D341Med (cell line): ENCODE results near the gene CIITA.
"Not testable (repeated sequence)": the region's sequence is repeated elsewhere in the genome, so short reads cannot be mapped to it uniquely, and the experiment has no call there.

ENCODE experiments used
- DNase-seq: peaks from one replicate; pipeline ENCODE4 v3.0.0; 2012; ENCODE audit warnings: low spot score

The CIITA gene

DNA sequence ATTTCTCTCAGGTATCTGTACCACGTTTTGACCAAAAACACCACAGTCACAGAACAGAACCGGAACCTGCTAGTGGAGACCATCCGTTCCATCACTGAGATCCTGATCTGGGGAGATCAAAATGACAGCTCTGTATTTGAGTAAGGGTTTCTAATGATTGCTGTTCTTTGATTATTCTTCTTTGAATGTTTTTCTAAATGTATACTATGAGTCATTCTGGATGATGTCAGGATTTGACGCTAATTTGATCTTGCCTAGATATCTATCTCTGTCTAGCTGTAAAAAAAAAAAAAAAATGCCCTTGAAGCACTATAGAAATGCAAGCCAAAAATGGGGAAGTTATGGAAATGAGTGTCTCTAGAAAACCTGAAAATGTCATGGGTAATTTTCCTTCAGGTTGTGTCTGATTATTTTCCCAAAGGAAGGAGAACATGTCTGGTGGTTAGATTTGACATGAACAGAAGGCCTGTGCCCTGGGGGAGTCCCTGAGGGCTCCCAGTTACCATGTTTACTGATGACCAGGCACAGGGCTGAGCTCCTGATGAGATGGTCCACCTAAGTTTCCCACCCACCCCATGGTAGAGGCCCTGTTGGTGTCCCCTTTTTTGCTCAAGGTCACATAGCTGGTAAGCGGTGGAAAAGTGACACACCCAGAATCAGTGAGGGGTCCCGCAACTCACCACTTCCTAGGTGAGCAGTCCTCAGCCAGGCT, 80.9 kb downstream of the CIITA start:
- no peak for DNase-seq

DNA sequence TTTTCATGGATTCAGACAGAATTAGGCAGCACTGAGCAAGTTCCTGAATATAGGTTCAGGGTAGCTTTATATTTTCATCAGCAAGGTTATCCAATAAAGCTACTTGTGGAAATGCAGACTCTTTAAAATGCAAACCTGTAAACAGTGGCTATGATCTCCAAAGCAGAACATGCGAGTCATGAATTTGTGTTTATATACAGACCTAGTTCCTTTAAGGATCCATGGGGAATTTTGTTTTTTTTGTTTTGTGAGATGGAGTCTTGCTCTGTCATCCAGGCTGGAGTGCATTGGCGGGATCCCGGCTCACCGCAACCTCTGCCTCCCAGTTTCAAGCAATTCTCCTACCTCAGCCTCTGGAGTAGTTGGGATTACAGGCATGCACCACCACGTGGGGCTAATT, 82.2 kb downstream of the CIITA start:
- DNase-seq, result no peak

DNA sequence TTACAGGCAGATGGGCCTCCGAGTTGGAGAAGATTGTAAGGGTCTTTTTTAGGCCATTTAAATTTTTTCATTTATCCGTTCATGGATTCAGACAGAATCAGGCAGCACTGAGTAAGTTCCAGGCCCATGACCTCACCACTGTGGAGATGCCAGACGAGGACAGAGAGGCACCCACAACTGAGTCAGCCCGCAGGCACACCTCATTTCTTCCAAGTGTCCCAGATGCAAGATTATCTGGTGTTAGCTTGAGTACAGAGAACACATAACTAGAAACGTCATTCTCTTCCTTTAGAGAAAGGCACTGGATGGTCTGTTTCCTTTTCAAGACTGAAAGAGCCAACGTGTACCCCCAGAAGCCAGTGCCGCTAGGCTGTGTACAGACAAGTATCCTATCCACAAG, 84.2 kb downstream of the CIITA start:
- no peak for DNase-seq

DNA sequence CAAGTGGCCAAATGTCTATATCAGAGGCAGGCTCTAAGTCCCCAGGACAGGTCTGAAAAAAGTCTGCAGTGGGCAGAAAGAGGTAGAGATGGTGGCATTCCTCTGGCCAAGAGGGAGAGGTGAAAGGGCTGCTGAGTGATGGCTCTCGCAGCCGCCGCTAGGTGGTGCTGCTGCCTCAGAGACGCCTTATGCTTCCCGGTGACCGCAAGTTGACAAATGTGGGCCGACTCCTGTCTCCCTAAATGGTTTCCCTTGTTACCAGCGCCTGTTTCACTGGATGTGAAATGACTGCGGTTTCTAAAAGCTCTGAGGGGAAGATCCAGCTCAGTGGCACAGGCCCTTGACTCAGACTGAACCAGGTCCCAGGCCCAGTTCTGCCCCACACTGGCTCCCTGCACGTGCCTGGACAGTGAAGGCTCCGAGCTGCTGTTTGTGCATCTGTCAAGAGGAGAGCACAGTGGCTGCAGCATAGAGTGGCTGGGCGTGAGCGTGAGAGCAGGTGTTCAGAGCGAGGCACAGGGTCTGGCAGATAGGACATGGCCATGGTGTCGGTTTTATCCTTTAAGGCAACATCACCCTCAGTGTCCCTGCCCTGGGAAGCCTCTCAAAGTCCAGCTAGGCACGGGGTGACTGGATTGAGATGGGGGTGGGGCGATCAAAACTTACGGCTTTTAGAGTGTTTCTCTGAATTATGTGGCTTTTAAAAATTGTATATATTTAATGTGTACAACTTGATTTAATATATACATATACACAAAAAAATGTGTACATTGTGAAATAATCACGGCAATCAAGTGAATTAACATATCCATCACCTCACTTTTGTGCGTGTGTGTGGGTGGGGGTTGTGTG, 87.3 kb downstream of the CIITA start:
- peak; percentile 87 for DNase-seq

DNA sequence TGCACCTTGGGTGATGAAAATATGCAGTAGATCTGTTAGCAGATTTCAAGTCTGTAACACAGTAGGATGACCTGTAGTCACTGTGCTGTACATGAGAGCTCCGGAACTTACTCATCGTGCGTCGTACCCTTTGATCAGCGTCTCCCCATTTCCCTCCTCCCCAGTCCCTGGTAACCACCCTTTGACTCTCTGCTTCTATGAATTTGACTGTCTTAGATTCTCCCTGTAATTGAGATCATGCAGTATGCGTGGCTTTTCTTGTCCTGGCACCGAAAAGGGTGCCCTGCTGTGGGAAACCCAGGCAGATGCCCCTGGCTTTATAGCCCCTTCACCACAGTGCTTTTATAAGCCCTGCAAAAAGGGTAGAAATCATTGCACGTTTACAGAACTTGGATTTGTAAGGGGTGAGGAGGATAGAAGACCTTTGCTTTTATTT, 87.9 kb downstream of the CIITA start:
- no peak for DNase-seq

DNA sequence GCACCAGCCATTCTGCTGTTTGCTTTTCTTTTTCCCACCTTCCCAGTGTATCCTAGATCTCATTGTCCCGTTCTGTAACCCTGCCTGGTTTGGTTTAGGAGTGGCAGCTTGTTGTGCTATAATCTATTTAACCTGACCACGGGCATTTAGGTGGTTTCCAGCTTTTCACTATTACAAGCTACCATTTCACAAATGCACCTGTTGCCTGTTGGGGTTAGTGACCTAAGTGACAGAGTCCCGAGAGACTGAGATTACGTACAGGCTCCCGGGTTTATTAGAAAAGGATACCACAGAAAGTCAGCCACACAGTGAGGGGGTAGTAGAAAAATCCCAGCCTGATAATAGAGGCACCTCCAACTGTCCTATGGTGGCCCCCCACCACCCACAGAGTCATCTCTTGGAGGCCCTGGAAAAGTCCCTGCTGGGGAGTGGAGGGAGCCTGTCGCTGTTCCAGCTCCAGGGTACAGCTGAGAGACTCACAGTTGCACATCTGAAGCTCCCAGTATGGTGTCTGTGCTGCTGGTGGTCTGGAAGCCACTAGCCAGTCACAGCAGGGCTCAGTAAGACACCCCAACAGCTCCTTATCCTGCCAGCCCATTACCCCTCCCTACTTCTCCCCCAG, 88.5 kb downstream of the CIITA start:
- DNase-seq, result no peak

DNA sequence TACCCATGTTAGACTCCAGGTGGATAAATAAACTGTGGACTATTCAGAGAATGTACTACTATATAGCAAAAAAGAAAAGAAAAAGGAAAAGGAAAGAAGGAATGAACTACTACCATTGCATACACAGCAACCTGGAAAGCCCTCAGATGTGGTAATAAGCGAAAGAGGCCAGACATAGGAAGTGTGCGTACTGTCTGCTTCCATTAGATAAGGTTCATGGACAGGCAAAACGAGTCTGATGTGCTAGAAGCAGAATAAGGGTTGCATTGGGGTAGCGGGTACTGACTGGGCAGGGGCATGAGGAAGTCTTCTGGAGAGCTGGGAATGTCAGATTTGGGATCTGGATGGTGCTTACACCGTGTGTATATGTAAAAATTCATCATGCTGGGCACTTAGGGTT, 89.1 kb downstream of the CIITA start:
- DNase-seq, result no peak

DNA sequence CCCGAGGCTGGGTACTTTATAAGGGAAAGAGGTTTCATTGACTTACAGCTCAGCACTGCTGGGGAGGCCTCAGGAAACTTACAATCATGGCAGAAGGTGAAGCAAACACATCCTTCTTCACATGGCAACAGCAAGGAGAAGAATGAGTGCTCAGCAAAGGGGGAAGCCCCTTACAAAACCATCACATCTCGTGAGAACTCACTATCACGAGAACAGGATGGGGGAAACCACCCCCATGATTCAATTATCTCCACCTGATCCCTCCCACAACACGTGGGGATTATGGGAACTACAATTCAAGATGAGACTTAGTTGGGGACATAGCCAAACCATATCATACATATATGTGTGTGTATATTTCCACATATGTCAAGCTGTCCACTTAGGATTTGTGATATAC, 89.6 kb downstream of the CIITA start:
- not testable (repeated sequence) for DNase-seq

DNA sequence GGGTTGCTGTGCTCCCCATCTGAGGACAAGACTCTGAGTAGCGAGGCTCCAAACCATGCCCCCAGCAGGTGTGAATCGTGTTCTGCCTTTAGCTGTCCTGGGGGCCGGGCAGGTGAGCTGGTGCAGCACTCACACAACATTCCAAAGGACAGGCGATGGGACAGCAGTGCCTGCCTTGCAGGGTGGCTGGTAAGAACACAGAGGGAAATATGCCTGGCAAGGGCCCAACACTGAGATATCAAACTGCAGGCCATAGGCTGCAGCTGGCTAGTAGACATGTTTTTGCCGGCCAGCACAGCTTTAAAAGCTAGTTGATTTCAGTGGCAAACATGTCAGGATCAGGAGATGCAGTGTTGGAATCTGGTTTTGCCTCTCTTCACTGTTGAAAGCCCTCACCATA, 91.0 kb downstream of the CIITA start:
- no peak for DNase-seq

DNA sequence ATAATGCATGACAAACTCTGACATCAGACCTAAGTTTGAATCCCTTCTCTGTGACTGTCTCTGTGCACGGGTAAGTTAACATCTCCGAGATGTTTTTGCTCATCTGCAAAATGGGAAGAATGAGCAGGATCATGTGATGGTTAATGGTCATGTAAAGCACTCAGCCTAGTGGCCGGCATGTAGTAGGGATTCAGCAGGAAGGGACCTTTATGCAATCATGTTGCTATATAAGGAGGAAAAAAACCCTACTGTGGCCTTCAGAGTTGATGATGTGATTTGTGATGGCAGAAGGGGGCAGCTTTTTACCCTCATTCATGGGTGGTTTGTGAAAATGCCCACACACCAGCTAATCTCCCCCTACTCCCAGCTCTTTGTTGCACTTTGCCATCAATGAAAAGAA, 91.5 kb downstream of the CIITA start:
- no peak for DNase-seq

DNA sequence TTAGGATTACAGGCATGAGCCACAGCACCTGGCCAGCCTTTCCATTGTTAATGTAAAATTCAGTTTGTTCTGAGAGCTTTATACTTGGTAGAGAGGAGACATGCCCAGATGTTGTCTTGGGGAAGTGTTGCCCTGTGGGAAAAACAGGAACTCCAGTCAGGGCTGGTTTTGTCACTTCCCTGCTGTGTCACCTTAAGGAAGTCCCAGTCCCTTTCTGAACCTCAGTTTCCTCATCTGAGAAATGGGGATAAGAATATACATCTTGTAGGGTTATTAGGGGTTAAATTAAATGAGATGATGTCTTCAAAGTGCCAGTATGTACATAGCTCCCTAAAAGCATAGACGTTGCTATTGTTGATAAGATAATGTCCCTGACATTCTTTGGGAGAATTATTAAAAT, 92.6 kb downstream of the CIITA start:
- no peak for DNase-seq

DNA sequence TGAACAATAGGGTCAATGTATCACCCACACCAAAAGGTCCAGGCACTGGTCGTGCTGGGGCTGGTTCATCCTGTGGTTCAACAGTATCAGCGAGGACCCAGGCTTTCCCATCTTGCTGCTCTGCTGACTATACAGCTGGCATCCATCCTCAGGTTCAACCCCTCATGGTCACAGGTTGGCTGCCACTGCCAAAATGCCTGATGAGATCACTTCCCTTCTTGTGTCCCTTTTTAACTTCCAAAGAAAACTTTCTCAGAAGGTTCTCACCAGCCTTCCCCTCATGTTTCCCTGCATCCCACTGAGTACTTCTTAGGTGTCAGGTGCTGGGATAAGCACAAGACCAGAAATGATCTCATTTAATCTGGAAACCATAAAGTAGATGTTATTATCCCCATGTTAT, 93.1 kb downstream of the CIITA start:
- DNase-seq, result no peak

DNA sequence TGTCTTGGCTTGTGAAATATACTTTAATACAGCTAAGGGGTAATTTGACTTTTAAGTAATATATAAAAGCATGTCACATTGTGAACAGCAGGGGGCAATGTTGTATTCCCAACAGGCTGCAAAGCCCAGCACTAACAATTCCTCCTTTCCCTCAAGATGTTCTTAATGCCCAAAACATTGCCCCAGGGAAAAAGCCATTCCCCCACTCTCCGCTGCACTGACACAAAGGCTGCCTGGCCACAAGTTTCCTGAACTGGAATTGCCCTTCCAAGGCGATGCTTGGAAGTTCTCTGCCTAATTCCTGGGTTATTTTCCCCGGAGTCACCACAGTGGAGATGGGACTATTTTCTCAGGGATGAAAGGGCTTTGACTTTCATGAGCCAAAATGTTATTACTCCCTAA, 94.6 kb downstream of the CIITA start:
- DNase-seq, result peak; percentile 71

DNA sequence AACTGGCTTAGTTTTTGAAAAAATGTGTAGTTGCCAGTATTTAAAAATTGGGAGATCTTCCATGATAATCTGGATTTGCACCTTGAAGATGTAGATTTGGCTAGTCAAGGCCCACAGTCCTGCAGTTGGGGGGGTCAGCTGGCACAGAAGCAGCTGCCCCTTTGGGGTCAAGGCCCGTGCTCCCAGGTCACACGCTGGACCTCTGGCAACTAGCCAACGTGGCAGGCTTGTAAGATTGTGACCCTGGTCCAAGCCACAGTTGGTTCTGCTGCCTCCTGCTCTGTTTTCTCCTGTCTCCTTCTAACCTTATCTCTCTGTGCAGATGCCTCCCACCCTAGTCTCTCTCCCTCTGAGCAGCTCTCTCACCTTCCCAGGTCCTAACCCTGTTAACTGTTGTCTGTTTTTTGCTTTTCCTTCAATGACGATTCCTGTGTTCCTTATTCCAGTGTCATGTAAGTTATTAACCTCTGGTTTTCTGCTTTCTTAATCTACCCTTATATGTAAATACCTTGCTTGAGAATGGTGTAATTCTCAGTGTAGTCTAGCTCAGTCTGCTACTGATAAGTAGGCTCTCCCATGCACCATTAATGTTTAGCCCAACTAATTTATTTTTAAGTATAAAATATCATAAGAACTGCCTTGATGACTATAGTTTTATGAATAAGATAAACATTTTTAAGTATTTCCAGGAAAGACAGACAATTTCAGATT, 95.3 kb downstream of the CIITA start:
- DNase-seq, result no peak

DNA sequence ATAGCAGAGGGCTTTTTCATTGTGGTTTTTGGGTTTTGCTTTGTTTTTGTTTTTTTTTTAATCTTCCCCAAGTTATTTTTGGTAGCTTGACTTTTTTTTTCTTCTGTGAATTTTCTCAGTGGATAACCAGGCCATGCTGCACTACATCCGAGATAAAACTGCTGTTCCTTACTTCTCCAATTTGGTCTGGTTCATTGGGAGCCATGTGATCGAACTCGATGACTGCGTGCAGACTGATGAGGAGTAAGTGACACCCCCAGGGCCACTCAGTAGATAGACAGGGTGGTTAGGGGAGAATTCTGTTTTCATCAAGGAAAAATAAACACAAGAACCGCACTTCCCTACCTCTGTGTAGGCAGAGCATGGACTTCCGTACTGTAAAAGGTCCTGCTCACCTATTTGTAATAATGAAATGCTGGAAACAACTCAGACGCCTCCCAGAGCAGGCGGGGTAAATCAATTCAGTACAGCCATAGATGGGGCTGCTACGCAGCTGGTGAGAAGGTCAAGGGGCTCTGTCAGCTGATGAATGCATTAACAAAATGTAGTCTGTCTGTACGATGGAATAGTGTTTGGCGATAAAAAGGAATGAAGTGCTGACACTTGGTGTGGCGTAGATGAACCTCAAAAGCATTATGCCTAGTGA, 95.9 kb downstream of the CIITA start:
- DNase-seq, result no peak

DNA sequence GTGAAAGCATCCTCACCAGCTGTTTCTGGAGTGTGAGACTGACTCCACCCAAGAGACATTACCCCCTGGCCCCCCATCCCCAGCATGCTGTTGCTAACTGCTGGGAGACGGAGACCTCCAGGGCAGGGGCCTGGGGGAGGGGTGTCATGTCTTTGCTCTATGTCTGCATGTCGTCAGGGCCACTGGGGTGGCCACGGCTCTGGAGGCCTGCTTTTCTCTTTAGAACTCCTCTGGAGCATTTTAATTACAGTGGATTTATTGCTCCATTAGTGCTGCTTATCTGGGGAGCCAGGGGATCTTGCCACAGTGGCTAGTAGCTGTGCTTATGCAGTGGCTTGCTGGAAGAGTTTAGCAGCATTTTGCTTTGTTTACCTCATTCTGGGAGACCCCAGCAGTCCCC, 99.6 kb downstream of the CIITA start:
- no peak for DNase-seq

DNA sequence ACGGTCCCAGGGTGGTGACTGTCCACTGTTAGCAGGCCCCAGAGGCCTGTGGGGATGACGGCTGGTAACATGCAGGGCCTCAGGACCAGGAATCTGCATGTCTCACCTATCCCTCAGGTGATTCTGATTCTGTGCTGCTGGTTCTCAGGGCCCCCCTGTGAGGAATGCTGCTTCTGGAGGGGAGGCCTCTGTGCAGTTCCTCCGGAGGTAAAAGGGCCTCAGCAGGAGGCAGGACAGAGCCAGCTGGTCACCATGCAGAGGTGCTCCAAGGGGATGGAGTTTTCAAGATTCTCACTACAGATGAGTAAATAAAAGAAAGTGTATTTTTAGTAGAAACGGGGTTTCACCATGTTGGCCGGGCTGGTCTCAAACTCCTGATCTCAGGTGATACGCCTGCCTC, 101.1 kb downstream of the CIITA start:
- no peak for DNase-seq

DNA sequence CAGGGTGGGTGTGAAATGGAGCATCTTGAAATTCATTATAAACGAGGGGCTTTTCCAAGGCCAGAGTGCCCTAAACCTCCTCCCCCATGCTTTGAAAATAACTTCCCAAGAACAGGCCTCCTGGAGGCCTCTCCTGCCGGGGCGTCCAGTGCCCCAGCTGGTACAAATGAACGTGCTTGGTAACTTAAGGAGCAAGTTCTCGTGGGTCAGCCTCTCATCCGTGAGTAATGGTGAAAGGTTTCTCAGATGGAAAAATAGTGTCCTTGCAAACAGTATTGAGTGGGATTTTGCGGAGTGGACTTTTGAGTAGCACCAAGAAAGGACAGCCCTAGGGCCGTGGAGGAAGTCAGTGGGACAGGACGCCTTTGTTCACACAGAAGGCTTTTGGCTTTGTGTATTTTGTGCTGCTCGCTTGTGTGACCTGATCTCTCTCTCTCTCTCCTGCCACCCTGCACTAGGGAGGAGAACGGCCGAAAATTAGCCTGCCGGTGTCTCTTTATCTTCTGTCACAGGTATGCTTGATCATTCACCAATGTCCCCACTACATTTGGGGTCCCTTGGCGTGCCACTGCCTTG, 102.0 kb downstream of the CIITA start:
- no peak for DNase-seq

DNA sequence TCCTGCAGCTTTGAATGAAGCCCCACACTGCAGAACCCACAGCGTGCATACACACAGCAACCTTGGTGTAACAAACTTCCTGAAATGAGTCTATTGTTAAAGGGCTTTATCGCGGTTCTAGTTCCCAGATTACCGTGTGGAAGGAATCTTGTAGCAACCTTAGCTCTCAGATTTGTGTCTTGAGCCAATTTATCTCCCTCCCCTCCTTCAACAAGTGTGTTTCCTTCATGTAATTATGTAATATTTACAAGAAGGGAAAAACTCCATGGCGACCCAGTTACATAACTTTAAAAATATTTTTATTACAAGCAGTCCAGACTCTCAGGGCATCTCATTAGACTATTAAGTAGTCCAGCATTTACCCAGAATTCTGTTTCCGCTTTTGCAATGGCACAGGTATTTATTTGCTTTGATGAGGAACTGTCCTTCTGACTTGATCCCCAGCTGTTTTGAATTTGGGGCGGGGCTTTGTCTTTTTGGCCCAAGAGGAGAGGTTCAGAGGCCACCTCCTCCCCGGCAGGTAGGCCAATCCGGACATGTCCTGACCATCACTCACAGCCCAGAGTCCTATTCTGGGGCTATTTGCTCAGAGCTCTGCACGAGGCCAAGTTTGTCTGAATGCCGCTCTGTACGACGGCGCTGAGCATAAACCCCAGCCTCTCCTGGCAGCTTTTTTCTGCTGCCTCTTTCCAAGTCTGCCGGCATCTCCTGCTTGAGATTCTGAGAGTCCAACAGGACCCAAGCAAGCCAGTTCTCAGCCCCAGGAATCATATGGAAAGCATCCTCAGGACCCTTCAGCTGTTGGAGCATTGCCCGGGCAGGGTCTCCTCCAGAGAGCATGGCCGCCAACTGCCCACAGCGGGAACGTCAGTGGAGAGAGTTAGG, 103.0 kb downstream of the CIITA start:
- DNase-seq, result no peak

DNA sequence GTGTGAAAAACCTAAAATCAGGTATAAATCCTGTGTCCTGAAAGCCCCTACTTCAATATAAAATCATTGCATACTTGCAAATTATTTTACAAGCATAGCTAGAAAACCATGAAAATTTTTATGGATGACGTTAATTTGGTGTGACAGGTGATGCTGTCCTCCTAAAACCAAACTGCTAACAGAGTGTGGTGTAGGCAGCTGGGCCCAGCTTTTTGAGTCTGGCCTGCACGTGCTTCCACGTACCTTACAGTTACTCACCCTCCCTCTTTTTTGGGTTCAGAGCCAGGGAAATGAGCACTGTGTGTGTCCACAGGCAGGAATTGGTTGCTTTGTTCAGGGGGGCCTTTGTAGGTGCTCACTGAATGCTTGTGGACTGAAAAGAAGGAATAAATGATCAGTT, 103.8 kb downstream of the CIITA start:
- no peak for DNase-seq
